GM19438 (cell line): ENCODE results near the gene ADARB1.

Experiments used
- ATAC-seq: cut with Tn5 transposase; IDR thresholded peaks from one replicate; pipeline ENCODE4 v1.9.1; 2021; ENCODE audit warnings: low read depth; ENCODE audit not compliant: unreplicated experiment

ADARB1 gene

DNA sequence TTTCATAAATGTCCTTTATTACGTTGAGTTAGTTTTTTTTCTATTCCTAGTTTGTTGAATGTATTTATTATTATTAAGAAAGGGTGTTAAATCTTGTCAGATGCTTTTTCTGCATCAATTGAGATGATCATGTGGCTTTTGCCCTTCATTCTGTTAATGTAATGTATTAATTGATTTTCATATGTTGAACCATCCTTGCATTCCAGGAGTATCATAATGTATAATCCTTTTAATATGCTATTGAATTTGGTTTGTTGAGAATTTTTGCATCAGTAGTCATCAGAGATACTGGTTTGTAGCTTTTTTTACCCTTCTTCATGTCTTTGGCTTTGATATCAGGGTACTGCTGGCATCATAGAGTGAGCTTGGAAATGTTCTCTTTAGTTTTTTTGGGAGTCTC, 113.3 kb downstream of the ADARB1 start:
- ATAC-seq = no peak

DNA sequence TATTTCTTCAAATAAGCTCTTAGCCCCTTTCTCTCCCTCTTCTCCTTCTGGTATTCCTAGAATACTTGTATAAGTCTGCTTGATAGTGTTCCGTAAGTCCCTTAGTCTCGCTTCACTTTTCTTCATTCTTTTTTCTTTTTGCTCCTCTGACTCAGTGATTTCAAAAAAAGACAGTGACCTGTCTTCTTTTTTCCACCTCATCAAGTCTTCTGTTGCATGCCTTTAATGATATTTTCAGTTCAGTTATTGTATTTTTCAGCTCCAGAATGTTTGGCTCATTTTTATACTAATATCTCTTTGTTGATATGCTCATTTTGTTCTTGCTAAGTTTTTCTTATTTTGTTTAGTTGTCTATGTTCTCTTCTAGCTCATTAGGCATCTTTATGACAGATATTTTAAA, 115.6 kb downstream of the ADARB1 start:
- ATAC-seq = no peak

- ATAC-seq = no peak
These were observed 118.0 kb downstream of the ADARB1 start for GRCh38 chr21:45192332-45192731.

DNA sequence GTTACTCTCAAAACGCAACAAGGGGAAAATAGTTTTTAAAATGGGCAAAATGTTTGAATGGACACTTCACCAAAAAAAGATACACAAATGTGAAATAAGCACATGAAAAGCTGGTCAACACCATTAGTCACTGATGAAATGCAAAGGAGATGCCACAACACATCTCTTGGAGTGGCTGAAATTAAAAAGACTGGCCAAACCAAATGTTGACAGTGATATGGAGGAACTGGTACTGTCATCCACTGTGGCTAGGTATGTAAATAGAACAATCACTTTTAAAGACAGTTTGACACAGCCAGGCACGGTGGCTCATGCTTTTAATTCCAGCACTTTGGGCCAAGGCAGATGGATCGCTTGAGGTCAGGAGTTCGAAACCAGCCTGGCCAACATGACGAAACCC, 122.2 kb downstream of the ADARB1 start:
- no peak for ATAC-seq

DNA sequence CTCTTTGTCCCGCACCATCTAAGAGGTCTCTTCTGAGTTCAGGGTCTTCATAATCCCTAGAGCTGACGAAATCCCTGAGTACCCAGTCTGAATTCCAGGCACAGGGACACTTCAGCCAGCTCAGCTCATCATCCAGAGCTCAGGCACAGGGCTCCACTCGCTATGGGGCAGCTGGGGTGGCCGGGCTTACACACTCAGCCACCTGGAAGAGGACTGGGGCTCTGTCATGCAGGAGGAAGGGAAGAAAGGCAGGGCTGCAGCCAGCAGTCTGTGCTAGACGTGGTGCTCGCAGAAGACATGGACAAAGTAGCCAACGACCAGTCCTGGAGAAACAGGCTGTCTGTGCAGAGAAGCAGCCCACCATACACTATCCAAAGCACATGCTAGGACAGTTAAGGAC, 124.8 kb downstream of the ADARB1 start:
- no peak for ATAC-seq

- no peak for ATAC-seq
These were observed 125.7 kb downstream of the ADARB1 start for GRCh38 chr21:45200031-45200430.

- ATAC-seq = no peak
These were observed 126.4 kb downstream of the ADARB1 start for GRCh38 chr21:45200581-45201296.

DNA sequence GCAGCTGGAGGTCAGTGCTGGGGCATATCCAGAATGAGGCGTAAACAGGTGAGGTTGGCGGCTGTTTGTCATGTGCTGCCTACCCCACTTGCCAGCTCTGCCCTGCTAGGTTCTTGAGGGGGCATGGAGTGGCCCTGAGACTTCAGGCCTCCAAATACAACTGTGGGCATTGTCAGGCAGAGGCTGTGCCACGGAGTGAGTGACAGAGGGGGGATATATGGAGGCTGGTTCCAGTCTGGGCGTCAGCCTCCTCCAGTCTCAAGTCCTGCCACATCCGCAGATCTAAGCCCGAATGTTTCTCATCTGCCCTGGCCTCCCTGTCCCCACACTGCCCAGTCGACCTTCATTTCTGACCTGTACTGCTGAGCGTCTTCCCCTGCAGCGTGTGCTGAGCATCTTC, 128.0 kb downstream of the ADARB1 start:
- ATAC-seq = no peak

DNA sequence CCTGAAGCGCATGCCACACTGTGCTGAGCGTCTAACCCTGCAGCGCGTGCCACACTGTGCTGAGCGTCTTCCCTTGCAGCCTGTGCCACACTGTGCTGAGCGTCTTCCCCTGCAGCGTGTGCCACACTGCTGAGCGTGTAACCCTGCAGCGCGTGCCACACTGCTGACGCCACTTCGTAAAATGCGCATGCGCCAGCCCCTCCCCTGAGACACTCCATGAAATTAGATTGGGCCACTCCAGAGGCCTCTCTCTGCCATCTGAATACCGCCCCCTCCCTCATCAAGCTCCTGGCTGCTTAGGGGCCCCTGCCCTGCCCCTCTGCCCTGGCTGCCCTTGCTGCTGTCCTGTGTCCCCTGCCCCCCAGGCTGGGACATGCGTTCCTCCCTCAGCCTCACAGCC, 128.5 kb downstream of the ADARB1 start:
- no peak for ATAC-seq

DNA sequence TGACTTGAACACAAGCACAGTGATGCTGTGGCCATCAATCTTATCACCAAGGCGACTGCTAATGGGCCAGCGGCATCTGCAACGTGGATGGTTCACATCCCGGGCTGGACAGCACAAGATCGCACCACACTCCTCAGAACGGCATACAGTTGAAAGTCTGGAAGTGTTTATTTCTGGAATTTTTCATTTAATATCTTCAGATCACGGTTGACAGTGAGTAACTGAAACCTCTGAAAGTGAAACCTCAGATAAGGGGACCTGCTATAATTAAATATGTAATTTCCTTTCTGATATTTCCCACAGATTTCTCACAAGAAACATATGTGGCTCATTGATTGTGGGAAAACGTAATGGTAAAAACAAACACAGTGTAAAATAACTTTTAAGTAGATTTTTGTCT, 129.6 kb downstream of the ADARB1 start:
- ATAC-seq = no peak

DNA sequence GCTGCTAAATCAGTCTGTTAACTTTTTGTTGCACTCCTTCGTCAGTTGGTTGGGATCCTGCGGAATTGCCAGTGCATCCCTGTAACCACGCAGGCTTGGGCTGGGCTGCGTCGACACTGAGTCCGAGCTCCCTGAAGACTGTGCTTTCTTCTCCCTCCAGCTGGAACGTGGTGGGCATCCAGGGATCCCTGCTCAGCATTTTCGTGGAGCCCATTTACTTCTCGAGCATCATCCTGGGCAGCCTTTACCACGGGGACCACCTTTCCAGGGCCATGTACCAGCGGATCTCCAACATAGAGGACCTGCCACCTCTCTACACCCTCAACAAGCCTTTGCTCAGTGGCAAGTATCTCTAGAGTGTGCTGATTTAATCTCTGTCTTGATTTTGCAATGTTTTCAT, 130.0 kb downstream of the ADARB1 start:
- no peak for ATAC-seq

DNA sequence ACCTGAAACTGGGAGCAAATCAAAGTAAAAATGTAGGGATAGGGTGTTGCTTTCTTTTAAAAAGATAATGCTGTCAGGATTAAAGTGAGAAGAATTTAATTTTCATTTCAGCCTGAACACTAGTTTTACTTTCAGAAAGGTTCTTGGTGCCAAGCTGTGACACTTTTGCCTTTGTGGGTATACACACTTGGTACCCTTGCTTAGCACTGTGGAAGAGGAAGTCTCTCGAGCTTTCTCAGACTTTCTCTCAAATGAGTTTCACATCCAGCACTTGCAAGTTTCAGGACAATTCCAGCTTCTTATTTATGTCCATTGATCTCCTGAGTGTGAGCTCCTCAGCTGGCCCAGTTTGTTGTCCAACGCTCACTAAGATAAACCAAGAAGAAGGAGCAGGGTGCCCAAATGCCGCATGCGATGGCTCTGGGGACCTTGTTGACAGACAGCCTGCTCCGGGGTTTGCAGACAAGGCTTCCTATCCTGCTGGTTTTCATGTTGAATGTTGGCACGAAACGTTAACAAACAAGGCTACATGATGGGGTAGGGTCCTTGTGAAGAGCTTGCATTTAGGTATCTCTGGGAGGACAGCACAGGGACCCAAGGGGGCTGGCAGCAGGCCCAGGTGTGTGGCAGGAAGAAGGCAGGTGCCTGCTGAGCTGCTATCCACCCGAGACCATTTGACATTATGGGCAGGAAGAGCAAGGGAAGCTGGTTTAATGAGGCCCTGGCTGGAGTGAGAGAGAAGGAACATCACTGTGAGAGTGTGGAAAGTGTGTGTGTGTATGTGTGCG, 133.7 kb downstream of the ADARB1 start:
- no peak for ATAC-seq

DNA sequence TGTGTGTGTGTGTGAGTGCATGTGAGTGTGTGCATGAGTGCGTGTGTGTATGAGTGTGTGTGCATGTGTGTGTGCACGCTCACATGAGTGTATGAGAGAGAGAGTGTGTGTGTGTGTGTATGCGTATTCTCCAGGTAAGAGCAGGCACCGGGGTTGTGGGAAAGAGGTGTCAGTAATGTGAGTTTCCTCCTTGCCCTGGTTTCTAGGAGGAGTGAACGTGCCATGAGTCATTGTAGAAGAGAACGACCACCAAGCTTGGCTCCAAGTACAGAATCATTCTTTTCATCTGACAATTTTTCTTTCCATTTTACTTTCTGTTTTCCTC, 134.2 kb downstream of the ADARB1 start:
- ATAC-seq = no peak

DNA sequence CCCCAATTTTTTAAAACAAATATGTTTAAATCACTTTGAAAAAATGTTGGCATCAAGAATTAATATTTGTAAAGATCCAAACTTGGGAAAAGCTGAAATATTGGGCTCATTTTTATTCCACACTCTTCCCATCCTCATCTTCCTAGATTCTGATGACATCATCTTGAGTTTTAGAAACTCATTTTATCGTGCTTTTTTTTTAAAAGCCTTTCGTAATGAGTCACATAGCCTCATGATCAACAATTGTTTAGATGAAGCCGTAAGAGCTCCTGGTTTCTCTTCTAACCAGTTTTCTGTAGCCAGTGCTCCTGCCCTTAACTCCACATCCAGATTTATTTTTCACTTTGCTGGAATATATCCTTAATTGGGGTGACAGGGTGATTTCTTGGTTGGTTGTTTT, 134.7 kb downstream of the ADARB1 start:
- ATAC-seq = no peak

GRCh38 chr21:45209685-45210284, 135.4 kb downstream of the ADARB1 start:
- no peak for ATAC-seq

GRCh38 chr21:45210461-45210983, 136.1 kb downstream of the ADARB1 start:
- ATAC-seq = no peak

- no peak for ATAC-seq
These were observed 137.3 kb downstream of the ADARB1 start for GRCh38 chr21:45211661-45212060.

- no peak for ATAC-seq
These were observed 139.0 kb downstream of the ADARB1 start for GRCh38 chr21:45213392-45213791.

DNA sequence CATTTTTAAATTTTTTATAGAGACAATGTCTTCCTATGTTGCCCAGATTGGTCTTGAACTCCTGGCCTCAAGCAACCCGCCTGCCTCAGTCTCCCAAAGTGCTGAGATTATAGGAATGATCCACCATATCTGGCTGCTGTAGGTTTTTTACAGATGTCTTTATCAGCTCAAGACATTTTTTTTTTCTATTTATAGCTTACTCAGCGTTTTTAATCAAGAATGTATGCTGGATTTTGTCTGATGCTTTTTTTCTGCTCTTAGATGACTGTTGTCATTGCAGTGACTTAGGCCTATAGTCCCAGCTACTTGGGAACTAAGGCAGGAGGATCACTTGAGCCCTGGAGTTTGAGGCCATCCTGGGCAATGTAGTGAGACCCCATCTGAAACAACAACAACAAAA, 140.8 kb downstream of the ADARB1 start:
- no peak for ATAC-seq

DNA sequence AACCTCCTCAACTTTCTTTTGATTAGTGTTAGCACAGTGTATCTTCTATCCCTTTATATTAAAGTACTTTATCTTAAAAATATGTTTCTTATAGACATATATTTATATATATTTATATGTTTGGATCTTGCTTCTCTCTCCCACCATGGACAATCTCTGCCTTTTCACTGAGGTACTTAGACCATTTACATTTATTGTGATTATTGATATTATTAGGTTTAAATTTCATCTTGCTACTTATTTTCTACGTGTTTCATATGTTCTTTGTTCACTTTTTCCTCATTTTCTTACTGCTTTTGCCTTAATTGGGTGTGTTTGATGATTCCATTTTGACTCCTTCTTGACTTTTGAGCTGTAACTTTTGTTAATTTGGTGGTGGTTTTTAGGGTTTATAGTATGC, 142.6 kb downstream of the ADARB1 start:
- no peak for ATAC-seq

DNA sequence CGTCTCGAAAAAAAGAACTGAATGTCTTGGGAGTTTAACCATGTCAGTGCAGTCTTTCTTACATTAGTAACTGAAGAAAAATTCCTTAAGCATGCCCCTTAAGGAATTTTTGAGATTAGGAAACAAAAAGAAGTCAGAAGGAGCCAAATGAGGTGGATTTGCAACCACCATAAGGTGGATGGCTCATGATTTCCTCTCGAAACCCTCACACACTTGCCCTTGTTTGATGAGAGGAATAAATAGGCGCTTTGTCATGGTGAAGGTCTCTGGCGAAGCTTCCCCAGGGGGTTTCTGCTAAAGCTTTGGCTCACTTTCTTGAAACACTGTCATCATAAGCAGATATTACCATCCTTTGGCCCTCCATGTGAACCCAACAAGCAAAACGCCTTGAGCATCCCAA, 145.1 kb downstream of the ADARB1 start:
- ATAC-seq = no peak

DNA sequence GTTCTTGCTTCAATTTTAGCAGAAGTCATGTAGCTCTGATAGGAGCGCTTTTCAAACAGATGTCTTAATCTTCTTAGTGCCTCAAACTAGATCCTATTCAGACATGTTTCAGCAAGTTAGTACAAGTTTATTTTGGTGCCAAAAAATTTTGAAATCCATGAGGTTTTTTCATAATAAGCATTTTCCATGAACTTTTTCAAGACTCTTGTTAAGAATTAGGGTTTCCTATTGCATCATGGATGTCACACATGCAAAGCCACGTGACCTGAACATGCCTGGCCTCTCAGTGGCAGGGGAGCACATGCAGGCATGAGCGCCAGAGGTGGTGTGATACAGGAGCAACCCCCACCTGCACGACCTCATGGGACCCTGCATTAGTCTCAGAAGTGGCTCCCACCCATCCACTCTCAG, 145.7 kb downstream of the ADARB1 start:
- ATAC-seq = no peak
